Effector memory CD4-positive, alpha-beta T cell (primary cell): ENCODE results near the gene TMIE.
"Not testable (repeated sequence)": the region's sequence is repeated elsewhere in the genome, so short reads cannot be mapped to it uniquely, and the experiment has no call there.

Source experiments
- DNase-seq, 3 donors: peaks; one replicate each; pipeline ENCODE4 v3.0.0-alpha.2; 2020
- H3K27ac ChIP-seq: 2 replicates; pipeline ENCODE4 v1.7.0; 2013; ENCODE audit warnings: mild to moderate bottlenecking, low read length, moderate library complexity; ENCODE audit not compliant: insufficient read depth, poor library complexity, severe bottlenecking
- H3K27me3 ChIP-seq: replicated peaks from 2 replicates; pipeline ENCODE4 v1.7.0; 2013; ENCODE audit warnings: mild to moderate bottlenecking, low read length; ENCODE audit not compliant: insufficient read depth, control insufficient read depth, poor library complexity, severe bottlenecking
- H3K36me3 ChIP-seq: 2 replicates; pipeline ENCODE4 v1.7.0; 2013; ENCODE audit warnings: mild to moderate bottlenecking, low read length, moderate library complexity; ENCODE audit not compliant: control insufficient read depth, insufficient read depth
- H3K4me1 ChIP-seq: 2 replicates; pipeline ENCODE4 v1.7.0; 2013; ENCODE audit warnings: low read length, mild to moderate bottlenecking; ENCODE audit not compliant: control insufficient read depth, insufficient read depth, poor library complexity, severe bottlenecking
- H3K4me3 ChIP-seq: 2 replicates; pipeline ENCODE4 v1.7.0; 2013; ENCODE audit warnings: low read length, low read depth, mild to moderate bottlenecking; ENCODE audit not compliant: insufficient read depth, poor library complexity, severe bottlenecking
- H3K9me3 ChIP-seq: 2 replicates; pipeline ENCODE4 v1.7.0; 2013; ENCODE audit warnings: mild to moderate bottlenecking, low read length, moderate library complexity; ENCODE audit not compliant: control insufficient read depth

Gene TMIE

GRCh38 chr3:46742992-46743585, 41.9 kb downstream of the TMIE start:
- H3K9me3 ChIP-seq = no peaks in the 10 kb centered on the region
- no peaks in the 10 kb centered on the region for H3K4me1 ChIP-seq
- no peak for DNase-seq
- H3K36me3 ChIP-seq = no peaks in the 10 kb centered on the region
- H3K4me3 ChIP-seq = no peak overlapping the region
- no peak overlapping the region for H3K27ac ChIP-seq
- no peaks in the 10 kb centered on the region for H3K27me3 ChIP-seq

DNA sequence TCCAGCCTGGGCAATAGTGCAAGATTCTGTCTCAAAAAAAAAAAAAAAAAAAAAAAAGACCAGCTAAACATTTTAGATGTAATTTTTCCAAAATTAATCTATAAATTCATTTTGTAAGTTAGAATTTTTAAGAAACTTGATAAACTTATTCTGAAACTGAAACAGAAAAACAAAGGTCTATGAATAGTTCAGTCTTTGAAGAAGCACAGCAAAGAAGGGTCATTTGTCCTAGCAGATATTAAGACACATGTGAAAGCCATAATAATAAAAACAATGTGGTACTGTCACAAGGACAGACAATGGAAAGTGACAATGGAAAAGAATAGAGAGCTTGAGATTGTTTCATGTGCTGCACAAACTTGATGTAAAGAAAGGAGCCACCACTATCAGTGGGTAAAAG, 45.5 kb downstream of the TMIE start:
- no peaks in the 10 kb centered on the region for H3K9me3 ChIP-seq
- H3K36me3 ChIP-seq = no peaks in the 10 kb centered on the region
- H3K27ac ChIP-seq = no peak overlapping the region
- no peaks in the 10 kb centered on the region for H3K27me3 ChIP-seq
- H3K4me1 ChIP-seq = no peaks in the 10 kb centered on the region
- H3K4me3 ChIP-seq = no peak overlapping the region
- DNase-seq = no peak

DNA sequence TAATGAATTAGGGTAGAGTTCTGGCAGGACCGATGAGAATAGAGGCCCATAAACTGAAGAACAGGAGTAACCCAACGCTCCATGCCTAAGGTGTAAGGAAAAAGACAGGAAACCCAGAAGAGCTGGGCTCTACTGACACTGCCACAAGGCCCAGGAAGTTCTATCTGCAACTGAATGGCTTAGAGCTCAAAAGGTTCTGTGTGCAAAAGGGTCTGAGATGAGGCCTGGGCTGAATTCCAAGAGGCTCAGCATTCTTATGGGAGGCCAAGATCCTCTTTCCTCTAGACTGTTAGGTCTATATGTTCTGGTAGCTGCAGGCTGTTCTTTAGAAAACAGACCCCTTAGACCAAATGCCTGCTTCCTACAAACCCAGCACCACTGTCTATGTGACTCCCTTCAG, 47.0 kb downstream of the TMIE start:
- no peak overlapping the region for H3K4me3 ChIP-seq
- no peaks in the 10 kb centered on the region for H3K36me3 ChIP-seq
- H3K27ac ChIP-seq = no peak overlapping the region
- no peak for DNase-seq
- no peaks in the 10 kb centered on the region for H3K27me3 ChIP-seq
- no peaks in the 10 kb centered on the region for H3K9me3 ChIP-seq
- no peaks in the 10 kb centered on the region for H3K4me1 ChIP-seq

DNA sequence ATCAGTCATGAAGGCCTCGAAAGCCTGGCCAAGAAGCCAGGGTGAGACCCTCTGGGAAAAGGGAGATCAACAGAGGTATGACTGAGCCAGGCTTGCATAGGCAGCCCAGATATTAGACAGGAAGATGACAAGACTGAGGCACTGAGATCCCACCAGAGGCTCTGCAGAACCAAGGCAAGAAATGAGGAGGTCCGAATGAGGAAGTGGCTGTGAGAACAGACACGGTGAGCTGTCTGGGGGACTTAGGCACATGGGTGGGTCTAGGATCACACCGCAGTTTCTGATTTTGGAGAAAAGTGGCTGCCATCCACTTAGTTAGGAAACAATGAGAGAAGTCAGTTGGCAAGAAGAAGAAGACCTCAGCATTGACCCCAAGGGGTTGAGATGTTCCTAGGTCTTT, 47.9 kb downstream of the TMIE start:
- H3K4me1 ChIP-seq = no peaks in the 10 kb centered on the region
- no peaks in the 10 kb centered on the region for H3K36me3 ChIP-seq
- no peaks in the 10 kb centered on the region for H3K27me3 ChIP-seq
- H3K27ac ChIP-seq = no peak overlapping the region
- H3K4me3 ChIP-seq = no peak overlapping the region
- no peak for DNase-seq
- no peaks in the 10 kb centered on the region for H3K9me3 ChIP-seq

DNA sequence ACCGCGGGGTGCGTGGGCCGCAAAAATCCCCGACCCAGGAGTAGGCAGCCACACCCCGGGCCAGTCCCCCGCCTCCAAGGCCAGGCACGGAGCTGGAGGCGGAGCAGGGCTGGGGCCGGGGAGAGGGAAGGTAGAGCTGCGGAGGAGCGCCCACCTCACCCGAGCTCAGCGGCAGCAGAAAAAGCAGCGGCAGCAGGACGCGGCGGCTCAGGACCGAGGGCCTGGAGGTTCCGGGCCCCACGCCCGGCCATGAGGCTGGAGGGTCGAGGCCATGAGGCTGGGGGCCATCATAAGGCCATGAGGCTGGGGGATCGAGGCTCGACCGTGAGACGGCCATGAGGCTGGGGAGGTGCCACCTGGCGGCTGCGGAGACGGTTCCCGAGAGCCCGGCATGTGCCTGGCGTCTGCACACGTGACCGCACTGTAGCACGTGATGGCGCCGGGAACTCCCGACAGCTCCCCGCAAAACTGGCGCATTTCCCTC, 49.4 kb downstream of the TMIE start:
- no peak for DNase-seq
- no peaks in the 10 kb centered on the region for H3K27me3 ChIP-seq

GRCh38 chr3:46753127-46753526, 51.9 kb downstream of the TMIE start:
- DNase-seq, H3K27me3 ChIP-seq, H3K27ac ChIP-seq, H3K36me3 ChIP-seq, H3K9me3 ChIP-seq, H3K4me3 ChIP-seq, H3K4me1 ChIP-seq: not testable (repeated sequence)

More for the DNA sequence above, 49.4 kb downstream of the TMIE start:
- Histone ChIP-seq H3K9me3 (no peaks in the 10 kb centered on the region), H3K27ac (no peak overlapping the region), H3K36me3 (no peaks in the 10 kb centered on the region), H3K4me3 (no peak overlapping the region), H3K4me1 (no peaks in the 10 kb centered on the region)

DNA sequence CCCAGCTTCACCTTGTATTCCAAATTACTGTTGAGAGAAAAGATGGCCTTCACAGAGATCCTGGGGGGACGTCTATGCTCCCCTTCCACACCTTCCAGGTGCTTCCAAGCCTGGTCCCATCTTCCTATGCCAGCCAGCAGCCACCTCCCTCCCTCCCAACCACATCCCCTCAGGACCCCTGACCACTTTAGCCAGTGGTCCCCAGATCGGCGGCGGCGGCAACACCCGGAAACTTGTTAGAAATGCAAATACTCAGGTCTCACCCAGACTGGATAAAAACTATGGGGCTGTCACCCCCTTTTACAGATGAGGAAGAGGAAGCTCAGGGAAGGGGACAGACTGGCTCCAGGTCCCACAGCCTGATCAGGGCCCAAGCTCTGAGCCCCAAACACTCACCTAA, 54.5 kb downstream of the TMIE start:
- no peak for DNase-seq
- H3K36me3 ChIP-seq = no peaks in the 10 kb centered on the region
- H3K27me3 ChIP-seq = no peaks in the 10 kb centered on the region
- H3K4me1 ChIP-seq = no peaks in the 10 kb centered on the region
- no peak overlapping the region for H3K27ac ChIP-seq
- H3K9me3 ChIP-seq = no peaks in the 10 kb centered on the region
- no peak overlapping the region for H3K4me3 ChIP-seq

DNA sequence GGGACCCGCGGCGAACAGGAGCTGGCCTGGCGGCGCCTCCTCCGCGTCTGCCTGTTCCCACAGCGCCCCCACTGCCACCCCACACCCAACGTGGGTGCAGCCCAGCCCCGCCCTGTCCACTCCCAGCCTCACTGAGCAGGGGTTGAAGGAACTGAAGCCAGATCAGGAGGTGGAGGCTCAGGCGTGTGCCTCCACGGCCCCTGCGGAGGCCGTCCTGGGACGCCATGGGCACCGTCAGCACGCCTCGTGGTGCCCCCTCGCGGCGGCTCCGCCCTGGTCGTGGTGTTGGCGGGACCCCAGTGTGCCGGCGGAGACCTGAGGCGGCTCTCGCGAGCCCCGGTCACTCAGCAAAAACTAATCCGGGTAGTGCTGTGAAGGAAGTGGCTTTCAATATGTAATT, 55.5 kb downstream of the TMIE start:
- no peak for DNase-seq
- H3K27me3 ChIP-seq = no peaks in the 10 kb centered on the region
- H3K36me3 ChIP-seq = no peaks in the 10 kb centered on the region
- H3K9me3 ChIP-seq = no peaks in the 10 kb centered on the region
- no peak overlapping the region for H3K27ac ChIP-seq
- no peak overlapping the region for H3K4me3 ChIP-seq
- no peaks in the 10 kb centered on the region for H3K4me1 ChIP-seq

- no peaks in the 10 kb centered on the region for H3K36me3 ChIP-seq
- no peak overlapping the region for H3K4me3 ChIP-seq
- H3K4me1 ChIP-seq = no peaks in the 10 kb centered on the region
- H3K27ac ChIP-seq = no peak overlapping the region
- H3K9me3 ChIP-seq = no peaks in the 10 kb centered on the region
- no peak for DNase-seq
- H3K27me3 ChIP-seq = no peaks in the 10 kb centered on the region
Measured at GRCh38 chr3:46759239-46760167, 58.3 kb downstream of the TMIE start.
